ENCODE data around the gene NRSN1.

- TF ChIP-seq EP300 (IDR thresholded peaks at IDR 0.05) = no peak
- TF ChIP-seq CTCF (IDR thresholded peaks at IDR 0.05) = no peak
Observed at GRCh38 chr6:24108056-24108455, 18.0 kb upstream of the NRSN1 start.
